ENCODE measurements around the gene HID1. TPM values are rescaled to one million over a fixed set of nuclear protein-coding genes. Genes with fewer than 3 reads are reported as not detected.

Gene HID1
- total and polyA plus RNA-seq, 9 of the 15 experiments (the other 6 are each of a cell fraction or from before 2014, with no cell fraction given): 0.14 to 2.1 (median 0.54) TPM; not detected in 2

DNA sequence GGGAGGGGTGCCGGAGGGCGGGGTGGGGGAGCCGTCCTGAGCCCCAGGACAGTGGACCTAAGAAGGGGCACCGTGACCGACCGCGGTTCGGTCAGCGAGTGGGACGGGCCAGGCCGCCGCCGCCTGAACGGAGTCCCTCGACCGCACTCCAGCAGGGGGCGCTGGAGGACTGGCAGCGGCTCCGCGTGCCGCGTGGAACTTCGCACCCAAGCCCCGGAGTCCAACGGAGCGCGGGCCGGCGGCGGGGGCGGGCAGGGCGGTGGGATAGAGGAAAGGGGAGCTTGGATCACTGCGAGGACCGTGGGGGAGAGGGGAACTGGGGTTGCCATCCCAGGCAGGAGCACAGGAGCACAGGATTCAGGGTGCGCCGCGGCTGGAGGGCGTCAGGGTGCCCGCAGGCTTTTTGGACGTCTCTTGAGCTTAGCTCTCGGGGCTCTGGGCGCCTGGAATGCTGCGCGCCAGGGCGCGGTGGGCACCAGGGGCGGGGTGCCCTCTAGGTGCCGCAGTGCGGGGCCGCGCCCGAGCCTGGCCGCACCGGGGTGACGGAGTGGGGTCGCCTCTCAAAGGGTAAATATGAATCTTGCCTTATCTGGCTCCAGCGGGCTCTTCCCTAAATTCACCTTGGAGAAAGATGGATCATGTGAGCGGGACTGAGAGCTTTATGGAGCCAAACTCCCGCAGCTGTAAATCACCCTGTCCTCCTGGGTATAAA, 48.9 kb downstream of the HID1 start (continued):
- TF ChIP-seq SRF (CRISPR knock-in tag; IDR thresholded peaks at IDR 0.05) (no peak), ZNF121 (CRISPR knock-in tag; conservative IDR thresholded peaks at IDR 0.05) (0 out of 2 replicates have a peak, but pooled peaks have one; percentile 1), MAFF (IDR thresholded peaks at IDR 0.05; ENCODE audit: low read length) (no peak), CHD4 (IDR thresholded peaks at IDR 0.05; ENCODE audit: insufficient read depth, insufficient replicate concordance, low read depth, low read length, poor library complexity, severe bottlenecking) (peak; percentile 41), STAG1 (CRISPR knock-in tag; IDR thresholded peaks at IDR 0.05; ENCODE audit: borderline replicate concordance) (peak; percentile 70; the same call in 1 of the 2 replicates), MTA1 (IDR thresholded peaks at IDR 0.05; ENCODE audit: borderline replicate concordance) (no peak), ARID2 (IDR thresholded peaks at IDR 0.05) (peak; percentile 58; the same call in 1 of the 2 replicates), RNF2 (IDR thresholded peaks at IDR 0.05) (0 out of 2 replicates have a peak, but pooled peaks have one; percentile 48), BHLHE40 (IDR thresholded peaks at IDR 0.05; ENCODE audit: low read length) (peak; percentile 37; the same call in 1 of the 2 replicates), FUS (optimal IDR thresholded peaks at IDR 0.05; ENCODE audit: low read depth, low read length) (no peak), CREB1 (IDR thresholded peaks at IDR 0.05) (no peak), CREB1 (CRISPR knock-in tag; IDR thresholded peaks at IDR 0.05) (0 out of 2 replicates have a peak, but pooled peaks have one; percentile 47), ESRRA (IDR thresholded peaks at IDR 0.05; ENCODE audit: borderline replicate concordance, low read depth) (peak; percentile 32; the same call in 1 of the 2 replicates), ARNT (IDR thresholded peaks at IDR 0.05) (no peak)
- TF ChIP-seq, protein P1, sequence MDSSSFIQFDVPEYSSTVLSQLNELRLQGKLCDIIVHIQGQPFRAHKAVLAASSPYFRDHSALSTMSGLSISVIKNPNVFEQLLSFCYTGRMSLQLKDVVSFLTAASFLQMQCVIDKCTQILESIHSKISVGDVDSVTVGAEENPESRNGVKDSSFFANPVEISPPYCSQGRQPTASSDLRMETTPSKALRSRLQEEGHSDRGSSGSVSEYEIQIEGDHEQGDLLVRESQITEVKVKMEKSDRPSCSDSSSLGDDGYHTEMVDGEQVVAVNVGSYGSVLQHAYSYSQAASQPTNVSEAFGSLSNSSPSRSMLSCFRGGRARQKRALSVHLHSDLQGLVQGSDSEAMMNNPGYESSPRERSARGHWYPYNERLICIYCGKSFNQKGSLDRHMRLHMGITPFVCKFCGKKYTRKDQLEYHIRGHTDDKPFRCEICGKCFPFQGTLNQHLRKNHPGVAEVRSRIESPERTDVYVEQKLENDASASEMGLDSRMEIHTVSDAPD (CRISPR knock-in tag; IDR thresholded peaks at IDR 0.05): no peak
- TF ChIP-seq, protein P2, sequence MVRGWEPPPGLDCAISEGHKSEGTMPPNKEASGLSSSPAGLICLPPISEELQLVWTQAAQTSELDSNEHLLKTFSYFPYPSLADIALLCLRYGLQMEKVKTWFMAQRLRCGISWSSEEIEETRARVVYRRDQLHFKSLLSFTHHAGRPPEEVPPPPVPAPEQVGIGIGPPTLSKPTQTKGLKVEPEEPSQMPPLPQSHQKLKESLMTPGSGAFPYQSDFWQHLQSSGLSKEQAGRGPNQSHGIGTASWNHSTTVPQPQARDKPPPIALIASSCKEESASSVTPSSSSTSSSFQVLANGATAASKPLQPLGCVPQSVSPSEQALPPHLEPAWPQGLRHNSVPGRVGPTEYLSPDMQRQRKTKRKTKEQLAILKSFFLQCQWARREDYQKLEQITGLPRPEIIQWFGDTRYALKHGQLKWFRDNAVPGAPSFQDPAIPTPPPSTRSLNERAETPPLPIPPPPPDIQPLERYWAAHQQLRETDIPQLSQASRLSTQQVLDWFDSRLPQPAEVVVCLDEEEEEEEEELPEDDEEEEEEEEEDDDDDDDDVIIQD (CRISPR knock-in tag; IDR thresholded peaks at IDR 0.05): no peak
- TF ChIP-seq, protein P3, sequence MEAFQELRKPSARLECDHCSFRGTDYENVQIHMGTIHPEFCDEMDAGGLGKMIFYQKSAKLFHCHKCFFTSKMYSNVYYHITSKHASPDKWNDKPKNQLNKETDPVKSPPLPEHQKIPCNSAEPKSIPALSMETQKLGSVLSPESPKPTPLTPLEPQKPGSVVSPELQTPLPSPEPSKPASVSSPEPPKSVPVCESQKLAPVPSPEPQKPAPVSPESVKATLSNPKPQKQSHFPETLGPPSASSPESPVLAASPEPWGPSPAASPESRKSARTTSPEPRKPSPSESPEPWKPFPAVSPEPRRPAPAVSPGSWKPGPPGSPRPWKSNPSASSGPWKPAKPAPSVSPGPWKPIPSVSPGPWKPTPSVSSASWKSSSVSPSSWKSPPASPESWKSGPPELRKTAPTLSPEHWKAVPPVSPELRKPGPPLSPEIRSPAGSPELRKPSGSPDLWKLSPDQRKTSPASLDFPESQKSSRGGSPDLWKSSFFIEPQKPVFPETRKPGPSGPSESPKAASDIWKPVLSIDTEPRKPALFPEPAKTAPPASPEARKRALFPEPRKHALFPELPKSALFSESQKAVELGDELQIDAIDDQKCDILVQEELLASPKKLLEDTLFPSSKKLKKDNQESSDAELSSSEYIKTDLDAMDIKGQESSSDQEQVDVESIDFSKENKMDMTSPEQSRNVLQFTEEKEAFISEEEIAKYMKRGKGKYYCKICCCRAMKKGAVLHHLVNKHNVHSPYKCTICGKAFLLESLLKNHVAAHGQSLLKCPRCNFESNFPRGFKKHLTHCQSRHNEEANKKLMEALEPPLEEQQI (IDR thresholded peaks at IDR 0.05): no peak
- TF ChIP-seq, protein P4, sequence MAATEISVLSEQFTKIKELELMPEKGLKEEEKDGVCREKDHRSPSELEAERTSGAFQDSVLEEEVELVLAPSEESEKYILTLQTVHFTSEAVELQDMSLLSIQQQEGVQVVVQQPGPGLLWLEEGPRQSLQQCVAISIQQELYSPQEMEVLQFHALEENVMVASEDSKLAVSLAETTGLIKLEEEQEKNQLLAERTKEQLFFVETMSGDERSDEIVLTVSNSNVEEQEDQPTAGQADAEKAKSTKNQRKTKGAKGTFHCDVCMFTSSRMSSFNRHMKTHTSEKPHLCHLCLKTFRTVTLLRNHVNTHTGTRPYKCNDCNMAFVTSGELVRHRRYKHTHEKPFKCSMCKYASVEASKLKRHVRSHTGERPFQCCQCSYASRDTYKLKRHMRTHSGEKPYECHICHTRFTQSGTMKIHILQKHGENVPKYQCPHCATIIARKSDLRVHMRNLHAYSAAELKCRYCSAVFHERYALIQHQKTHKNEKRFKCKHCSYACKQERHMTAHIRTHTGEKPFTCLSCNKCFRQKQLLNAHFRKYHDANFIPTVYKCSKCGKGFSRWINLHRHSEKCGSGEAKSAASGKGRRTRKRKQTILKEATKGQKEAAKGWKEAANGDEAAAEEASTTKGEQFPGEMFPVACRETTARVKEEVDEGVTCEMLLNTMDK (IDR thresholded peaks at IDR 0.05; ENCODE audit: borderline replicate concordance, insufficient read depth, low read depth, low read length, poor library complexity, severe bottlenecking): peak; percentile 80
- TF ChIP-seq, protein P5, sequence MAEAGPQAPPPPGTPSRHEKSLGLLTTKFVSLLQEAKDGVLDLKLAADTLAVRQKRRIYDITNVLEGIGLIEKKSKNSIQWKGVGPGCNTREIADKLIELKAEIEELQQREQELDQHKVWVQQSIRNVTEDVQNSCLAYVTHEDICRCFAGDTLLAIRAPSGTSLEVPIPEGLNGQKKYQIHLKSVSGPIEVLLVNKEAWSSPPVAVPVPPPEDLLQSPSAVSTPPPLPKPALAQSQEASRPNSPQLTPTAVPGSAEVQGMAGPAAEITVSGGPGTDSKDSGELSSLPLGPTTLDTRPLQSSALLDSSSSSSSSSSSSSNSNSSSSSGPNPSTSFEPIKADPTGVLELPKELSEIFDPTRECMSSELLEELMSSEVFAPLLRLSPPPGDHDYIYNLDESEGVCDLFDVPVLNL (CRISPR knock-in tag; IDR thresholded peaks at IDR 0.05; ENCODE audit: low read depth): peak; percentile 37; the same call in 1 of the 2 replicates
